GM21423 (cell line): ENCODE results near the gene NLN.
"Not testable (repeated sequence)": the region's sequence is repeated elsewhere in the genome, so short reads cannot be mapped to it uniquely, and the experiment has no call there.

Source experiments
- ATAC-seq: cut with Tn5 transposase; IDR thresholded peaks from one replicate; pipeline ENCODE4 v1.9.1; 2021; ENCODE audit warnings: mild to moderate bottlenecking, moderate library complexity; ENCODE audit not compliant: unreplicated experiment

The NLN gene

GRCh38 chr5:65730910-65731309, 8.9 kb downstream of the NLN start:
- no peak for ATAC-seq

- not testable (repeated sequence) for ATAC-seq
Measured at GRCh38 chr5:65732046-65732445, 10.0 kb downstream of the NLN start.

GRCh38 chr5:65734196-65734775, 12.3 kb downstream of the NLN start:
- ATAC-seq: not testable (repeated sequence)

- ATAC-seq: no peak
Measured at GRCh38 chr5:65734921-65735320, 12.9 kb downstream of the NLN start.

- no peak for ATAC-seq
Measured at GRCh38 chr5:65736011-65736410, 14.0 kb downstream of the NLN start.

- no peak for ATAC-seq
Measured at GRCh38 chr5:65737842-65738241, 15.8 kb downstream of the NLN start.

GRCh38 chr5:65738305-65738704, 16.3 kb downstream of the NLN start:
- ATAC-seq: no peak

- ATAC-seq: no peak
Measured at GRCh38 chr5:65739162-65739561, 17.2 kb downstream of the NLN start.

- ATAC-seq: peak; percentile 81
Measured at GRCh38 chr5:65742565-65743231, 20.7 kb downstream of the NLN start.

GRCh38 chr5:65749221-65749844, 27.3 kb downstream of the NLN start:
- no peak for ATAC-seq

GRCh38 chr5:65749956-65750355, 28.0 kb downstream of the NLN start:
- no peak for ATAC-seq

GRCh38 chr5:65750938-65751337, 28.9 kb downstream of the NLN start:
- ATAC-seq: no peak

GRCh38 chr5:65753189-65753588, 31.2 kb downstream of the NLN start:
- ATAC-seq: no peak

GRCh38 chr5:65758546-65759144, 36.6 kb downstream of the NLN start:
- ATAC-seq: no peak

- ATAC-seq: peak; percentile 78
Measured at GRCh38 chr5:65760504-65761275, 38.7 kb downstream of the NLN start.

GRCh38 chr5:65762234-65762633, 40.2 kb downstream of the NLN start:
- no peak for ATAC-seq

GRCh38 chr5:65765582-65765981, 43.6 kb downstream of the NLN start:
- no peak for ATAC-seq

GRCh38 chr5:65766175-65766574, 44.2 kb downstream of the NLN start:
- ATAC-seq: no peak

- ATAC-seq: no peak
Measured at GRCh38 chr5:65766781-65767180, 44.8 kb downstream of the NLN start.

- no peak for ATAC-seq
Measured at GRCh38 chr5:65767565-65767964, 45.6 kb downstream of the NLN start.

- ATAC-seq: no peak
Measured at GRCh38 chr5:65768723-65769346, 46.8 kb downstream of the NLN start.
